HG03196 (cell line): ENCODE data around the gene CFAP210.
A peak's percentile ranks its signal among the peaks of the same experiment; 100 is the strongest.

Experiments
- ATAC-seq: cut with Tn5 transposase; IDR thresholded peaks from one replicate; pipeline ENCODE4 v1.9.1; 2021; ENCODE audit not compliant: unreplicated experiment

CFAP210 gene

GRCh38 chr2:169694113-169694893, at the start of gene CFAP210, which contains the start of gene PHOSPHO2:
Gene CFAP210, minus strand, starts transcription at chr2:169694405. Its CDS starts 78 bp downstream, at chr2:169694327.
Gene PHOSPHO2, plus strand, starts transcription at chr2:169694469. Its CDS starts 6,503 bp downstream, at chr2:169700972.
- ATAC-seq: peak; percentile 99

GRCh38 chr2:169743549-169743948, 49.3 kb upstream of the CFAP210 start:
- no peak for ATAC-seq

- no peak for ATAC-seq
Observed at GRCh38 chr2:169739351-169739750, 45.1 kb upstream of the CFAP210 start.

GRCh38 chr2:169738566-169739229, 44.5 kb upstream of the CFAP210 start:
- no peak for ATAC-seq

GRCh38 chr2:169736902-169737301, 42.7 kb upstream of the CFAP210 start:
- no peak for ATAC-seq

- no peak for ATAC-seq
Observed at GRCh38 chr2:169735623-169736022, 41.4 kb upstream of the CFAP210 start.

GRCh38 chr2:169734169-169734847, 40.1 kb upstream of the CFAP210 start:
- ATAC-seq: peak; percentile 33

- no peak for ATAC-seq
Observed at GRCh38 chr2:169732583-169733358, 38.6 kb upstream of the CFAP210 start.

GRCh38 chr2:169732075-169732474, 37.9 kb upstream of the CFAP210 start:
- ATAC-seq: no peak

- ATAC-seq: no peak
Observed at GRCh38 chr2:169729274-169729605, 35.0 kb upstream of the CFAP210 start.

GRCh38 chr2:169727065-169727464, 32.9 kb upstream of the CFAP210 start:
- no peak for ATAC-seq

GRCh38 chr2:169721016-169721415, 26.8 kb upstream of the CFAP210 start:
- ATAC-seq: no peak

GRCh38 chr2:169718930-169719504, 24.8 kb upstream of the CFAP210 start:
- ATAC-seq: no peak

- no peak for ATAC-seq
Observed at GRCh38 chr2:169717691-169718063, 23.5 kb upstream of the CFAP210 start.

GRCh38 chr2:169716938-169717690, 22.9 kb upstream of the CFAP210 start:
- ATAC-seq: no peak

- ATAC-seq: no peak
Observed at GRCh38 chr2:169716238-169716886, 22.2 kb upstream of the CFAP210 start.

- ATAC-seq: no peak
Observed at GRCh38 chr2:169715379-169716237, 21.4 kb upstream of the CFAP210 start.

- ATAC-seq: no peak
Observed at GRCh38 chr2:169714699-169715098, 20.5 kb upstream of the CFAP210 start.

- no peak for ATAC-seq
Observed at GRCh38 chr2:169713331-169713730, 19.1 kb upstream of the CFAP210 start.
